B cell (primary cell): Measurements from ENCODE around the gene MLXIP. TPM values are rescaled to one million over a fixed set of nuclear protein-coding genes. Genes with fewer than 3 reads are reported as not detected.

Experiments
- ATAC-seq: fragments of 200-7000 bp; cut with Tn5 transposase; one replicate; pipeline ENCODE4 v1.10.0; 2021; ENCODE audit warnings: low read depth, mild to moderate bottlenecking, moderate number of reproducible peaks, moderate library complexity
- CTCF ChIA-PET: fragments of 350-600 bp; sonication (Branson Sonifier 250); formaldehyde crosslinking; loops from one replicate; lab custom pipeline; 2021; ENCODE audit warnings: antibody characterized with exemption, inconsistent platforms; lab: Charles Lee
- POLR2A ChIA-PET: fragments of 350-600 bp; sonication (Branson Sonifier 250); formaldehyde crosslinking; loops from one replicate; lab custom pipeline; 2021; ENCODE audit warnings: antibody characterized with exemption; lab: Charles Lee
- DNase-seq: peaks from one replicate; pipeline ENCODE4 v3.0.0; 2013
- H2AFZ ChIP-seq: 2 replicates; pipeline ENCODE4 v1.6.1; 2012; ENCODE audit warnings: mild to moderate bottlenecking, low read depth, low read length; ENCODE audit not compliant: insufficient read depth, poor library complexity, severe bottlenecking
- H3K27ac ChIP-seq, 2 donors: 1 replicate in 1 of 2; 2 replicates in 1 of 2; pipeline ENCODE4 v1.5.1; 2012 to 2013; ENCODE audit warnings: low read length in 2 of 2, mild to moderate bottlenecking in 2 of 2, moderate library complexity in 1 of 2
- H3K27me3 ChIP-seq, 4 experiments: fragments of 200-600 bp in 1 of 4; sonication (generic) in 1 of 4; replicated peaks in 1 of 4; 1 replicate in 2 of 4; 2 replicates in 2 of 4; pipeline versions ENCODE4 v1.6.1 to v1.7.0; 2013 to 2016; ENCODE audit warnings: low read length in 3 of 4, mild to moderate bottlenecking in 2 of 4, mixed read lengths in 1 of 4, moderate library complexity in 1 of 4; ENCODE audit not compliant: insufficient read depth in 4 of 4, control insufficient read depth in 3 of 4; ENCODE audit errors: control extremely low read depth in 1 of 4
- H3K36me3 ChIP-seq, 2 experiments: replicated peaks in 1 of 2; 1 replicate in 1 of 2; 2 replicates in 1 of 2; pipeline versions ENCODE4 v1.6.1 to v1.7.1; 2013; ENCODE audit warnings: low read length in 1 of 2; ENCODE audit not compliant: insufficient read depth in 2 of 2, control insufficient read depth in 1 of 2; ENCODE audit errors: control extremely low read depth in 1 of 2, extremely low read depth in 1 of 2
- H3K4me1 ChIP-seq, 2 donors: fragments of 200-600 bp in 1 of 2; sonication (generic) in 1 of 2; 1 replicate in 1 of 2; 2 replicates in 1 of 2; pipeline versions ENCODE4 v1.5.1 to v1.6.1; 2013 to 2017; ENCODE audit warnings: low read length in 2 of 2; ENCODE audit not compliant: control insufficient read depth in 2 of 2, insufficient read depth in 2 of 2
- H3K4me2 ChIP-seq: replicated peaks from 2 replicates; pipeline ENCODE3; 2012; ENCODE audit warnings: mild to moderate bottlenecking, low read depth, low read length; ENCODE audit not compliant: poor library complexity, severe bottlenecking
- H3K4me3 ChIP-seq, 5 experiments: fragments of 200-600 bp in 1 of 5; sonication (generic) in 1 of 5; 1 replicate in 3 of 5; 2 replicates in 2 of 5; pipeline versions ENCODE4 v1.5.1 to v1.7.0; 2011 to 2016; ENCODE audit warnings: low read length in 4 of 5, mild to moderate bottlenecking in 4 of 5, low read depth in 2 of 5, control low read depth in 1 of 5, moderate library complexity in 1 of 5; ENCODE audit not compliant: insufficient read depth in 1 of 5; ENCODE audit errors: control extremely low read depth in 1 of 5, extremely low read depth in 1 of 5
- H3K79me2 ChIP-seq: fragments of 200-600 bp; sonication (generic); one replicate; pipeline ENCODE4 v1.6.0; 2016; ENCODE audit warnings: low read length; ENCODE audit not compliant: control insufficient read depth, insufficient read depth
- H3K9ac ChIP-seq: fragments of 200-600 bp; sonication (generic); 2 replicates; pipeline ENCODE4 v1.6.1; 2017; ENCODE audit warnings: mild to moderate bottlenecking, low read length, moderate library complexity
- H3K9me3 ChIP-seq, 3 donors: one replicate each; pipeline versions ENCODE4 v1.6.1 to v1.7.1; 2013; ENCODE audit warnings: low read length in 2 of 3; ENCODE audit not compliant: control insufficient read depth in 2 of 3, insufficient read depth in 1 of 3; ENCODE audit errors: control extremely low read depth in 1 of 3
- H4K20me1 ChIP-seq: 2 replicates; pipeline ENCODE4 v1.6.0; 2012; ENCODE audit warnings: mild to moderate bottlenecking, low read length; ENCODE audit not compliant: insufficient read depth, control insufficient read depth, poor library complexity, severe bottlenecking
- H3K27ac Mint-ChIP-seq: one replicate; pipeline ENCODE4 v1.8.0; 2021; ENCODE audit warnings: mixed read lengths
- H3K27me3 Mint-ChIP-seq: one replicate; pipeline ENCODE4 v1.8.0; 2021; ENCODE audit warnings: mixed read lengths
- H3K4me1 Mint-ChIP-seq: one replicate; pipeline ENCODE4 v1.8.0; 2021; ENCODE audit warnings: mixed read lengths
- H3K4me3 Mint-ChIP-seq: one replicate; pipeline ENCODE4 v1.8.0; 2021; ENCODE audit warnings: mixed read lengths
- H3K9me3 Mint-ChIP-seq: one replicate; pipeline ENCODE4 v1.8.0; 2022; ENCODE audit warnings: mixed read lengths; ENCODE audit not compliant: insufficient read depth
- EZH2 ChIP-seq: IDR thresholded peaks from 2 replicates; pipeline ENCODE4 v1.6.1; 2012; ENCODE audit warnings: borderline replicate concordance, low read depth, mild to moderate bottlenecking, moderate library complexity, low read length; ENCODE audit not compliant: insufficient read depth, poor library complexity, severe bottlenecking
- WGBS: methylation state at CpG from one replicate; pipeline ENCODE4 v1.1.5; 2013; ENCODE audit warnings: missing lambda C conversion rate; ENCODE audit not compliant: insufficient coverage; 5-methylcytosine and 5-hydroxymethylcytosine counted together
- intact Hi-C: fragments of 100-400 bp; cut with micrococcal nuclease; formaldehyde crosslinking; loops from one replicate; pipeline ENCODE4 v1.10.0; 2022
- polyA plus RNA-seq: library from polyadenylated mRNA; depleted of rRNA; stranded (reverse); fragments of >200 nt; gene quantifications from 2 replicates; pipeline ENCODE4 v1.2.3, GENCODE V29; 2012
- total RNA-seq, 2 donors: library from RNA; stranded (reverse); fragments of 120-200 nt in 1 of 2; gene quantifications; 1 replicate in 1 of 2; 2 replicates in 1 of 2; pipeline versions ENCODE4 v1.2.3 to v1.2.4, GENCODE V29; 2013 to 2022
- TF ChIP-seq, protein P1 (sequence below): fragments of 200-600 bp; IDR thresholded peaks from one replicate; pipeline ENCODE4 v1.8.0; 2022; ENCODE audit warnings: antibody characterized with exemption, mild to moderate bottlenecking

Gene MLXIP
- total and polyA plus RNA-seq, 2 donors (not counting 1 experiment from before 2014, with no cell fraction given): 28.1 to 91.2 TPM

DNA sequence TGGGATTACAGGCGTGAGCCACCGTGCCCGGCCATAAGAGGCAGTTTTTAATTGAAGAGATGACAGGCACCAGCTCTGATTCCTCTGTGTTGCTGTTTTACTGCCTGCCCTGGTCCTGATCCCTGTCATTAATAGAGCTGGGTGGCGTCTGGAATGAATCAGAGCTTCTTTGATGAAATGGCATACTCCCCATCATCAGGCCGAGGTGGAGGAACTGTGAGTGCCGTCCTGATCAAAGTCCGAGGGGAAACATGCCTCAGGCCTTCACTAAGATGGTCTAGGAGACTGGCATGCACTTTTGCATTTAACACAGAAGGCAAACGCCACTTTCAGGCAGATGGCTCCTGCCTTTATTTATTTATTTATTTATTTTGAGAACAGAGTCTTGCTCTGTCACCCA, 61.4 kb downstream of the MLXIP start:
- no peaks in the 10 kb centered on the region for H3K9me3 ChIP-seq
- DNase-seq (no peak), ATAC-seq (no peak)
- H3K27ac Mint-ChIP-seq: no peak overlapping the region
- H3K9ac ChIP-seq: no peak overlapping the region
- no peaks in the 10 kb centered on the region for H3K4me1 ChIP-seq
- no peak overlapping the region for H2AFZ ChIP-seq
- intact Hi-C loops: no loop called here
- no peak for TF ChIP-seq EZH2
- TF ChIP-seq, protein P1, sequence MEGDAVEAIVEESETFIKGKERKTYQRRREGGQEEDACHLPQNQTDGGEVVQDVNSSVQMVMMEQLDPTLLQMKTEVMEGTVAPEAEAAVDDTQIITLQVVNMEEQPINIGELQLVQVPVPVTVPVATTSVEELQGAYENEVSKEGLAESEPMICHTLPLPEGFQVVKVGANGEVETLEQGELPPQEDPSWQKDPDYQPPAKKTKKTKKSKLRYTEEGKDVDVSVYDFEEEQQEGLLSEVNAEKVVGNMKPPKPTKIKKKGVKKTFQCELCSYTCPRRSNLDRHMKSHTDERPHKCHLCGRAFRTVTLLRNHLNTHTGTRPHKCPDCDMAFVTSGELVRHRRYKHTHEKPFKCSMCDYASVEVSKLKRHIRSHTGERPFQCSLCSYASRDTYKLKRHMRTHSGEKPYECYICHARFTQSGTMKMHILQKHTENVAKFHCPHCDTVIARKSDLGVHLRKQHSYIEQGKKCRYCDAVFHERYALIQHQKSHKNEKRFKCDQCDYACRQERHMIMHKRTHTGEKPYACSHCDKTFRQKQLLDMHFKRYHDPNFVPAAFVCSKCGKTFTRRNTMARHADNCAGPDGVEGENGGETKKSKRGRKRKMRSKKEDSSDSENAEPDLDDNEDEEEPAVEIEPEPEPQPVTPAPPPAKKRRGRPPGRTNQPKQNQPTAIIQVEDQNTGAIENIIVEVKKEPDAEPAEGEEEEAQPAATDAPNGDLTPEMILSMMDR: no peak
- no peaks in the 10 kb centered on the region for H3K27me3 ChIP-seq
- no peaks in the 10 kb centered on the region for H3K79me2 ChIP-seq
- 100% methylated on average over 7 of the region's 8 CpGs for WGBS
- H3K4me3 Mint-ChIP-seq: no peak overlapping the region
- no peak overlapping the region for H3K4me2 ChIP-seq
- H3K9me3 Mint-ChIP-seq: no peaks in the 10 kb centered on the region
- CTCF ChIA-PET: interaction anchor here (0.7 kb wide), 1 partner anchor 17 kb away, joined by 3 read pairs; no protein-coding TSS in a partner anchor
- H3K4me1 Mint-ChIP-seq: no peaks in the 10 kb centered on the region
- no peak overlapping the region for H3K27ac ChIP-seq
- H3K4me3 ChIP-seq: no peak overlapping the region
- H3K36me3 ChIP-seq: peaks cover 0 to 53% of the 10 kb centered on the region in 2 experiments
- no peaks in the 10 kb centered on the region for H4K20me1 ChIP-seq
- POLR2A ChIA-PET: no interaction called here
- no peaks in the 10 kb centered on the region for H3K27me3 Mint-ChIP-seq

DNA sequence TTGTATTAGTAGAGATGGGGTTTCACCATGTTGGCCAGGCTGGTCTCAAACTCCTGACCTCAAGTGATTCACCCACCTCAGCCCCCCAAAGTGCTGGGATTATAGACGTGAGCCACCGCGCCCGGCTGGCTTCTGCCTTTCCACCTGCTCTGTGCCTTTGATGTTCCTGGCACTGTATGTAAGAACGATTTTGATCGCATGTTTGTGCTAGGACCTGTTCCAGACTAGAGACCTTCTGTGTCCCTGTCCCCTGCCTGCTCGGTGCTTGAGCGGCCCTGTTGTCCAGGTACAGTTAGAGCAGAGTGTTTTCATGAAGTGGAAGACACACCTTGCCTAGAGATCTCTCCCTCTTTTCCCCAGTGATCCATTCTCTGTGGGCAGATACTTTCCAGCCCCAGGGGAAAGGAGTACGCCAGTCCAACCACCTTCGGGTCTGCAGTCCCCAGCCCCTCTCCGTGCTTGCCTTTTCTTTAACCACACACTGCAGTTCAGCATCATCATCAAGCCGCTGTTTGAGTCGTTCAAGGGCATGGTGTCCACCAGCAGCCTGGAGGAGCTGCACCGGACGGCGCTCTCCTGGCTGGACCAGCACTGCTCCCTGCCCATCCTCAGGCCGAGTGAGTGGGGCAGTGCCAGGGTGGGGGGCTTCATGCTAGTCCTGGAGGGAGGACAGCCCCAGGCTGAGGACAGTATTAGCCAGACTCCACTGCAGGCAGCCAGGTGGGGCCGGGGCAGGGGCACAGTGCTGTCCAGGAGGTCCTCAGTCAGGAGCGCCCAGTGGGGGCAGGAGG, 62.1 kb downstream of the MLXIP start:
- intact Hi-C loops: no loop called here
- Histone ChIP-seq H2AFZ (no peak overlapping the region), H3K4me3 (no peak overlapping the region), H3K27me3 (no peaks in the 10 kb centered on the region), H4K20me1 (no peaks in the 10 kb centered on the region), H3K9me3 (no peaks in the 10 kb centered on the region), H3K4me2 (no peak overlapping the region), H3K4me1 (no peaks in the 10 kb centered on the region), H3K79me2 (no peaks in the 10 kb centered on the region), H3K9ac (no peak overlapping the region), H3K36me3 (peaks cover 0 to 46% of the 10 kb centered on the region in 2 experiments), H3K27ac (no peak overlapping the region)
- ChIA-PET POLR2A (no interaction called here), CTCF (no interaction called here)
- Mint-ChIP-seq H3K27me3 (no peaks in the 10 kb centered on the region), H3K27ac (no peak overlapping the region), H3K4me1 (no peaks in the 10 kb centered on the region), H3K9me3 (no peaks in the 10 kb centered on the region), H3K4me3 (no peak overlapping the region)
- ATAC-seq (no peak), DNase-seq (no peak)
- 92% methylated on average over 14 of the region's 19 CpGs for WGBS
- TF ChIP-seq, protein P1: no peak
- no peak for TF ChIP-seq EZH2
